Astrocyte of the cerebellum (primary cell): ENCODE results near the gene ARFGEF3.

Source experiments
- DNase-seq: peaks from one replicate; pipeline ENCODE4 v3.0.0-alpha.2; 2011; ENCODE audit warnings: low read depth
- H3K4me3 ChIP-seq: 2 replicates; pipeline ENCODE4 v1.5.1; 2011; ENCODE audit warnings: mild to moderate bottlenecking, low read depth, low read length, moderate library complexity
- in situ Hi-C: cut with HindIII; loops from 2 replicates; pipeline ENCODE4 v1.10.0; 2017; ENCODE audit warnings: low sequenced_read_pairs
- TF ChIP-seq, protein P1 (sequence below): IDR thresholded peaks from 2 replicates; pipeline ENCODE4 v1.5.1; 2012; ENCODE audit warnings: low read length, low read depth, moderate library complexity, mild to moderate bottlenecking; ENCODE audit errors: missing control alignments

Gene ARFGEF3

DNA sequence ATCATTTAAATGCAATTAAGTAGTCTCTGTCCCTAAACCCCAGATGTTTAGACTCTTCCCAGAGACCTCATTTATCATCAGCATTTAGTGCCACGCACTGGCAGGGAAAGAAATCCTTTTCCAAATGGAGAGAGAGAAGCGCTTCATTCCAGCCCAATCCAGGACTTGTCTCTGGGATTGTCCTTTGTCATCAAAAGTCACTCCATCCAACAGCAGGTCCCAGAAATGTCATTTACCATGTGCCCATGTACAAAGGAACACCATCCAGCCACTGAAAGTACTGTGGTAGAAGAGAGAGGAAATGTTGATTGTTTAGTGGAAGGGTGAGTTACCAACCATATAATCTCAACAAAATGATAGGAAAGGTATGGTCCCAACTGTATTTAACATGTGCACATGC is 149.1 kb downstream of the ARFGEF3 start:
- in situ Hi-C loops, result no loop called here
- TF ChIP-seq, protein P1, sequence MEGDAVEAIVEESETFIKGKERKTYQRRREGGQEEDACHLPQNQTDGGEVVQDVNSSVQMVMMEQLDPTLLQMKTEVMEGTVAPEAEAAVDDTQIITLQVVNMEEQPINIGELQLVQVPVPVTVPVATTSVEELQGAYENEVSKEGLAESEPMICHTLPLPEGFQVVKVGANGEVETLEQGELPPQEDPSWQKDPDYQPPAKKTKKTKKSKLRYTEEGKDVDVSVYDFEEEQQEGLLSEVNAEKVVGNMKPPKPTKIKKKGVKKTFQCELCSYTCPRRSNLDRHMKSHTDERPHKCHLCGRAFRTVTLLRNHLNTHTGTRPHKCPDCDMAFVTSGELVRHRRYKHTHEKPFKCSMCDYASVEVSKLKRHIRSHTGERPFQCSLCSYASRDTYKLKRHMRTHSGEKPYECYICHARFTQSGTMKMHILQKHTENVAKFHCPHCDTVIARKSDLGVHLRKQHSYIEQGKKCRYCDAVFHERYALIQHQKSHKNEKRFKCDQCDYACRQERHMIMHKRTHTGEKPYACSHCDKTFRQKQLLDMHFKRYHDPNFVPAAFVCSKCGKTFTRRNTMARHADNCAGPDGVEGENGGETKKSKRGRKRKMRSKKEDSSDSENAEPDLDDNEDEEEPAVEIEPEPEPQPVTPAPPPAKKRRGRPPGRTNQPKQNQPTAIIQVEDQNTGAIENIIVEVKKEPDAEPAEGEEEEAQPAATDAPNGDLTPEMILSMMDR, result no peak
- DNase-seq, result no peak
- no peak overlapping the region for H3K4me3 ChIP-seq

DNA sequence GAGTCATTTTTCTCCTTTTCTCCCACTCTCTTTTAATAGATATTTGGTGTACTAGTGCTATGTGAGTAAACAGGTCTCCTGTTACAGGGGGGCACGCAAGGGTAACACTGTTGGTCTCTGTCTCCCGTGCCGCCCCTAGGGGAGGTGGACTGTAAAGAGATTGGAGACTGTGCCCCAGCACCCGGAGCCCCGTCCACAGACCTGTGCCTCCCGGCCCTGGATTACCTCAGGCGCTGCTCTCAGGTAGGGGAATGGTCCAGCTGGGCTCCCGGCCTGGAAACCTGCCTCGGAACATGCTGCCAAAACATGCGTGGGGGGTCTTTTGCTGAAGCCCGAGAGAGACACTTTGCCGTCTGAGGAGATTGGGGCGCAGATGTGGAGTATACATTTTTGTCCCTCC is 149.5 kb downstream of the ARFGEF3 start:
- TF ChIP-seq, protein P1, result no peak
- in situ Hi-C loops, result no loop called here
- no peak for DNase-seq
- no peak overlapping the region for H3K4me3 ChIP-seq

DNA sequence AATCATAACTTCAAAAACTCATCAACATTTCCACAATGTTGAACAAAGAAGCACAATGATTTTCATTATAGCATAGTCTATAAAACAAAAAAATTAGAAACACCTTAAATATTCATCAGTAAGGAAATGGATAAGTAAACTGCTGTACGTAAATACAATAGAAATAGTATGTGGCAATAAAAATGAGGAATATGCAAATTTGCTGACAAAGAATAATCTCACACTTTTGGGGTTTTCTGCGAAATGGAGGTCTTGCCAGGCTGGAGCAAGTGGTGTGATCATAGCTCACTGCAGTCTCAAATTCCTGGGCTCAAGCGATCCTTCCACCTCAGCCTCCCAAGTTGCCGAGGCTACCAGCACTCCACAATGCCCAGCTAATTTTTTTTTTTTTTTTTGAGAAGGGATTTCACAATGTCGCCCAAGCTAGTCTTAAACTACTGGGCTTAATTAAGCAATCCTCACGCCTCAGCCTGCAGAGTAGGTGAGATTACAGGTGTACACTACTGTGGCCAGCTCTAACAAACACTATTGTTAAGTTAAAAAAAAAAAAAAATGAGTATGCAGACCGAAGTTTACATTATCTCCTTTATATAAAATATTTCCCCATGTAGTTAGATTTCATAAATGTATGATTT is 157.1 kb downstream of the ARFGEF3 start:
- in situ Hi-C loops, result no loop called here
- H3K4me3 ChIP-seq, result no peak overlapping the region
- TF ChIP-seq, protein P1, result no peak
- DNase-seq, result no peak

DNA sequence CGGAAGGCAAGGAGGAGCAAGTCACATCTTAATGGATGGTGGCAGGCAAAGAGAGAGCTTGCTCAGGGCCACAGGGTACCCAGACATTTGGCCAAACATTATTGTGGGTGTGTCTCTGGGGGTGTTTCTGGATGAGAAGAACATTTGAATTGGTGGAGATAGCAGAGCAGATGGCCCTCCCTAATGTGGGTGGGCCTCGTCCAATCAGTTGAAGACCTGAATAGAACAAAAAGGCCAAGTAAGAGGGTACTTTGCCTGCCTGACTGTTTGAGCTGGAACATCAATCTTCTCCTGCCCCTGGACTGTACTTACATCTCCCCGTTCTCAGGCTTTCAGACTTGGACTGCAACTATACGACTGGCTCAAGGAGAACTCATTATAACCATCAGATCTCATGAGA is 160.2 kb downstream of the ARFGEF3 start:
- TF ChIP-seq, protein P1, result no peak
- DNase-seq, result no peak
- in situ Hi-C loops, result no loop called here
- no peak overlapping the region for H3K4me3 ChIP-seq

DNA sequence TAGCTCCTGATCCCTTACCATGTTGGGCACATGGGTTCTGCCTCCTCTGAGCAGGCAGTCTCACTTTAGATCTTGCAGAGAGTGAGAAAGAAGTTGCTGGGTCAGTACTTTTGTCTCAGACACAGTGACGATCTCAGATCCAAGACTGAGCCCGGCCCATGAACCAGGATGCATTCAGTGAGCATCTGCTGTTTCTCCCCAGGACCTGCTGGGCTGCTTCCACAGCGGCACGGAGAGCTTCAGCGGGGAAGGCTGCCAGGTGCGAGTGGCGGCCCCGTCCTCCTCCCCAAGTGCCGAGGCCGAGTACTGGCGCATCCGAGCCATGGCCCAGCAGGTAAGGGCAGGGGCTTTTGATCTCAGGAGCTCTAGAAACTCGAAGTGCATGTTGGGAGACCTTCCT is 162.1 kb downstream of the ARFGEF3 start:
- TF ChIP-seq, protein P1, result no peak
- DNase-seq, result no peak
- in situ Hi-C loops, result no loop called here
- H3K4me3 ChIP-seq, result no peak overlapping the region

DNA sequence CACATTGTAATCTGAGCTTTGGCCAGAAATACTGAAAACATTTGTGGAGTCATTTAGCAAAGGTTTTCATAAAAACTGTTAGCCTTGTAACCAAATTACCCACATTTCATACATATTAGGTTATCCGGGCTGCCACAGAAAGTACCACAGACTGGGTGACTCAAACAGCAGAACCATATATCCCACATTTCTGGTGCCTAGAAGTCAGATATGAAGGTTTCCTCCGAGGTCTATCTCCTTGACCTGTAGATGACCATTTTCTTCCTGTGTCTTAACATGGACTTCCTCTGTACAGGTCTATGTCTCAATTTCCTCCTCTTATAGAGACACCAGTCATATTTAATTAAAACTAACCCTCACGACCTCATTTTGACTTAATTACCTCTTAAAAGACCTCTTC is 166.5 kb downstream of the ARFGEF3 start:
- DNase-seq, result no peak
- TF ChIP-seq, protein P1, result no peak
- H3K4me3 ChIP-seq, result no peak overlapping the region
- in situ Hi-C loops, result no loop called here

DNA sequence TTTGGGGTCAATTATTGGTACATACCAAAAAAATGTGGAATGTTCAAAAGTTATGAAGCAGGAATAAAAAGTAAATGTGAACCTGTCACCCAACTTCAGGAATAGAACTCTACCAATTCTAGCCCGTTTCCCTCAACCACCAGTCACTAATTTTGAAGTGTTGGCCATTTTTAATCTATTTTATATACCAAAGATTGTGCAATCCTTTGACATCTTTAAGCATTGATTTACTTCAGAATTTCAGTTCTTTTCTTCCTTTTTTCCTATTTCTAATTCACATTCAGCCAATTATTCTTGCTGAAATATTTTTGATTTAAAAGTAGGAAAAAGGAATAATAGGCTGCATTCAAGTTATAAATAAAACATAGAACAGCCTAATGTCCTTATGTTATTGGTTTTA is 169.0 kb downstream of the ARFGEF3 start:
- in situ Hi-C loops, result no loop called here
- DNase-seq, result no peak
- H3K4me3 ChIP-seq, result no peak overlapping the region
- TF ChIP-seq, protein P1, result no peak
